NB4 (cell line): ENCODE data around the gene SUSD5.

Source experiments
- TF ChIP-seq, protein P1 (sequence below): IDR thresholded peaks from one replicate; pipeline ENCODE4 v1.5.1; 2012; ENCODE audit warnings: low read depth, low read length
- TF ChIP-seq, protein P2 (sequence below): IDR thresholded peaks from 2 replicates; pipeline ENCODE4 v1.6.1; 2011; ENCODE audit warnings: low read depth, low read length

DNA sequence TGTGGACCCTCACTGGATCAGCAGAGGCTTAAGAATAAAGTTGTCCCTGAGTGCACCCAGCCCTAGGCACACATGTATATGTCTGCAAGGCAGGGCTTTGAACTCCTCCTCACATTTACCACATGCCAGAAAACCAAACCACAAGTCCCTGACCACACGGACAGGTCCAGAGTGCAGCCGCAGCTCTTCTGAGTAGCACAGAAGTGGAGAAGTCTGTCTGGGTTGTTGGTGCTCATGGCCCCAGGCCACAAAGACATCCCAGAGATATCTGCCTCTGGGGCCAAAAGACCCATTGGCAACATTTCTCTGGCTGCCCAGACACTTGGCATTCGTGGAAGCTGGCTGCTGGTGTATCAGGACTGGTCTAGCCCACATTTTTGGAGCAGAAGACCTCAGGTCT, 17.4 kb downstream of the SUSD5 start:
- TF ChIP-seq, protein P1, sequence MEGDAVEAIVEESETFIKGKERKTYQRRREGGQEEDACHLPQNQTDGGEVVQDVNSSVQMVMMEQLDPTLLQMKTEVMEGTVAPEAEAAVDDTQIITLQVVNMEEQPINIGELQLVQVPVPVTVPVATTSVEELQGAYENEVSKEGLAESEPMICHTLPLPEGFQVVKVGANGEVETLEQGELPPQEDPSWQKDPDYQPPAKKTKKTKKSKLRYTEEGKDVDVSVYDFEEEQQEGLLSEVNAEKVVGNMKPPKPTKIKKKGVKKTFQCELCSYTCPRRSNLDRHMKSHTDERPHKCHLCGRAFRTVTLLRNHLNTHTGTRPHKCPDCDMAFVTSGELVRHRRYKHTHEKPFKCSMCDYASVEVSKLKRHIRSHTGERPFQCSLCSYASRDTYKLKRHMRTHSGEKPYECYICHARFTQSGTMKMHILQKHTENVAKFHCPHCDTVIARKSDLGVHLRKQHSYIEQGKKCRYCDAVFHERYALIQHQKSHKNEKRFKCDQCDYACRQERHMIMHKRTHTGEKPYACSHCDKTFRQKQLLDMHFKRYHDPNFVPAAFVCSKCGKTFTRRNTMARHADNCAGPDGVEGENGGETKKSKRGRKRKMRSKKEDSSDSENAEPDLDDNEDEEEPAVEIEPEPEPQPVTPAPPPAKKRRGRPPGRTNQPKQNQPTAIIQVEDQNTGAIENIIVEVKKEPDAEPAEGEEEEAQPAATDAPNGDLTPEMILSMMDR = no peak
- TF ChIP-seq, protein P2, sequence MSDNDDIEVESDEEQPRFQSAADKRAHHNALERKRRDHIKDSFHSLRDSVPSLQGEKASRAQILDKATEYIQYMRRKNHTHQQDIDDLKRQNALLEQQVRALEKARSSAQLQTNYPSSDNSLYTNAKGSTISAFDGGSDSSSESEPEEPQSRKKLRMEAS = no peak
